Effector memory CD8-positive, alpha-beta T cell (primary cell): Measurements from ENCODE around the gene FXYD4.

ENCODE experiments used
- ATAC-seq: fragments of 150-1000 bp; cut with Tn5 transposase; replicated peaks from 2 replicates; pipeline ENCODE4 v1.10.0; 2021; ENCODE audit warnings: mild to moderate bottlenecking, moderate library complexity
- DNase-seq, 3 experiments: peaks; one replicate each; pipeline ENCODE4 v3.0.0; 2021
- H3K27ac Mint-ChIP-seq, 2 donors: one replicate each; pipeline ENCODE4 v1.8.0; 2022; ENCODE audit warnings: mild to moderate bottlenecking in 2 of 2, mixed read lengths in 2 of 2, moderate library complexity in 2 of 2
- H3K27me3 Mint-ChIP-seq, 2 donors: one replicate each; pipeline ENCODE4 v1.8.0; 2022; ENCODE audit warnings: mixed read lengths in 2 of 2
- H3K36me3 Mint-ChIP-seq: one replicate; pipeline ENCODE4 v1.8.0; 2022; ENCODE audit warnings: mild to moderate bottlenecking, moderate library complexity, mixed read lengths; ENCODE audit not compliant: insufficient read depth
- H3K4me1 Mint-ChIP-seq, 2 donors: one replicate each; pipeline ENCODE4 v1.8.0; 2022; ENCODE audit warnings: low read depth in 2 of 2, mixed read lengths in 2 of 2
- H3K4me3 Mint-ChIP-seq, 2 donors: one replicate each; pipeline ENCODE4 v1.8.0; 2022; ENCODE audit warnings: mild to moderate bottlenecking in 2 of 2, mixed read lengths in 2 of 2, moderate library complexity in 2 of 2
- H3K9me3 Mint-ChIP-seq, 2 donors: one replicate each; pipeline ENCODE4 v1.8.0; 2022; ENCODE audit warnings: mixed read lengths in 2 of 2

FXYD4 gene

GRCh38 chr10:43396928-43397624, 25.6 kb downstream of the FXYD4 start:
- peaks cover 63 to 82% of the 10 kb centered on the region in 2 donors for H3K4me1 Mint-ChIP-seq
- ATAC-seq, result peak; percentile 68

GRCh38 chr10:43398939-43399319, 27.5 kb downstream of the FXYD4 start:
- no peaks in the 10 kb centered on the region for H3K27me3 Mint-ChIP-seq
- no peak for ATAC-seq
- peaks cover 86% of the 10 kb centered on the region for H3K36me3 Mint-ChIP-seq

More at GRCh38 chr10:43396928-43397624, 25.6 kb downstream of the FXYD4 start:
- peak overlapping the region; percentile 87 to 98 for H3K27ac Mint-ChIP-seq
- no peaks in the 10 kb centered on the region for H3K9me3 Mint-ChIP-seq
- no peaks in the 10 kb centered on the region for H3K27me3 Mint-ChIP-seq
- peak overlapping the region; percentile 86 to 97 for H3K4me3 Mint-ChIP-seq
- H3K36me3 Mint-ChIP-seq, result peaks cover 87% of the 10 kb centered on the region
- peak; percentile 58 to 64 (median 61) for DNase-seq

GRCh38 chr10:43399320-43400310, 28.2 kb downstream of the FXYD4 start:
- Mint-ChIP-seq H3K4me3 (peak overlapping the region; percentile 86 to 97), H3K4me1 (peaks cover 69 to 88% of the 10 kb centered on the region in 2 donors), H3K9me3 (no peaks in the 10 kb centered on the region), H3K27me3 (no peaks in the 10 kb centered on the region), H3K36me3 (peaks cover 86% of the 10 kb centered on the region), H3K27ac (peak overlapping the region; percentile 87 to 98)
- ATAC-seq, result peak; percentile 14
- no peak for DNase-seq

More at GRCh38 chr10:43398939-43399319, 27.5 kb downstream of the FXYD4 start:
- H3K4me1 Mint-ChIP-seq, result peaks cover 66 to 85% of the 10 kb centered on the region in 2 donors
- no peaks in the 10 kb centered on the region for H3K9me3 Mint-ChIP-seq
- peak overlapping the region; percentile 86 to 97 for H3K4me3 Mint-ChIP-seq
- peak overlapping the region; percentile 87 to 98 for H3K27ac Mint-ChIP-seq
- DNase-seq, result no peak

GRCh38 chr10:43401627-43402026, 30.2 kb downstream of the FXYD4 start:
- DNase-seq (no peak), ATAC-seq (no peak)
- H3K27me3 Mint-ChIP-seq, result no peaks in the 10 kb centered on the region
- peaks cover 62 to 72% of the 10 kb centered on the region in 2 donors for H3K4me1 Mint-ChIP-seq
- H3K9me3 Mint-ChIP-seq, result no peaks in the 10 kb centered on the region
- peaks cover 88% of the 10 kb centered on the region for H3K36me3 Mint-ChIP-seq
- peak overlapping the region; percentile 87 to 98 for H3K27ac Mint-ChIP-seq
- H3K4me3 Mint-ChIP-seq, result peak overlapping the region; percentile 86 to 97

- Mint-ChIP-seq H3K9me3 (no peaks in the 10 kb centered on the region), H3K36me3 (peaks cover 90% of the 10 kb centered on the region), H3K4me1 (peaks cover 61 to 70% of the 10 kb centered on the region in 2 donors), H3K4me3 (peak overlapping the region; percentile 86 to 97), H3K27ac (peak overlapping the region; percentile 87 to 98), H3K27me3 (no peaks in the 10 kb centered on the region)
- no peak for ATAC-seq
- DNase-seq, result no peak
These were observed 30.7 kb downstream of the FXYD4 start for GRCh38 chr10:43402176-43402575.

GRCh38 chr10:43402880-43403452, 31.5 kb downstream of the FXYD4 start:
- no peaks in the 10 kb centered on the region for H3K27me3 Mint-ChIP-seq
- peak overlapping the region; percentile 87 to 98 for H3K27ac Mint-ChIP-seq
- H3K4me1 Mint-ChIP-seq, result peaks cover 60 to 67% of the 10 kb centered on the region in 2 donors
- ATAC-seq, result no peak
- no peak for DNase-seq
- H3K4me3 Mint-ChIP-seq, result peak overlapping the region; percentile 86 to 97
- H3K36me3 Mint-ChIP-seq, result peaks cover 90% of the 10 kb centered on the region
- no peaks in the 10 kb centered on the region for H3K9me3 Mint-ChIP-seq

GRCh38 chr10:43403911-43404703, 32.7 kb downstream of the FXYD4 start:
- peak overlapping the region; percentile 87 to 98 for H3K27ac Mint-ChIP-seq
- DNase-seq, result no peak
- H3K9me3 Mint-ChIP-seq, result no peaks in the 10 kb centered on the region
- peak overlapping the region; percentile 86 to 97 for H3K4me3 Mint-ChIP-seq
- H3K27me3 Mint-ChIP-seq, result no peaks in the 10 kb centered on the region
- ATAC-seq, result no peak
- peaks cover 95% of the 10 kb centered on the region for H3K36me3 Mint-ChIP-seq
- H3K4me1 Mint-ChIP-seq, result peaks cover 58 to 63% of the 10 kb centered on the region in 2 donors

- Mint-ChIP-seq H3K4me1 (peaks cover 55 to 63% of the 10 kb centered on the region in 2 donors), H3K9me3 (no peaks in the 10 kb centered on the region), H3K27ac (peak overlapping the region; percentile 87 to 98), H3K4me3 (peak overlapping the region; percentile 86 to 97), H3K36me3 (peaks cover 97% of the 10 kb centered on the region), H3K27me3 (no peaks in the 10 kb centered on the region)
- ATAC-seq (no peak), DNase-seq (no peak)
These were observed 33.3 kb downstream of the FXYD4 start for GRCh38 chr10:43404704-43405084.

- no peaks in the 10 kb centered on the region for H3K9me3 Mint-ChIP-seq
- H3K36me3 Mint-ChIP-seq, result peaks cover 82% of the 10 kb centered on the region
- H3K4me1 Mint-ChIP-seq, result peaks cover 46 to 49% of the 10 kb centered on the region in 2 donors
- peak overlapping the region; percentile 86 to 97 for H3K4me3 Mint-ChIP-seq
- DNase-seq (peak; percentile 42 to 50 (median 45)), ATAC-seq (peak; percentile 13)
- no peaks in the 10 kb centered on the region for H3K27me3 Mint-ChIP-seq
- H3K27ac Mint-ChIP-seq, result peak overlapping the region; percentile 99 to 100
These were observed 35.7 kb downstream of the FXYD4 start for GRCh38 chr10:43407148-43407575.

GRCh38 chr10:43407576-43408330, 36.3 kb downstream of the FXYD4 start:
- ATAC-seq (peak; percentile 40), DNase-seq (peak; percentile 72 to 74 (median 73))
- Mint-ChIP-seq H3K27ac (peak overlapping the region; percentile 99 to 100), H3K4me3 (peak overlapping the region; percentile 86 to 97), H3K9me3 (no peaks in the 10 kb centered on the region), H3K27me3 (no peaks in the 10 kb centered on the region), H3K36me3 (peaks cover 77% of the 10 kb centered on the region), H3K4me1 (peaks cover 40 to 43% of the 10 kb centered on the region in 2 donors)

GRCh38 chr10:43408331-43408709, 36.9 kb downstream of the FXYD4 start:
- ATAC-seq, result no peak

More at GRCh38 chr10:43408331-43408709, 36.9 kb downstream of the FXYD4 start:
- Mint-ChIP-seq H3K9me3 (no peaks in the 10 kb centered on the region), H3K27ac (peak overlapping the region; percentile 99 to 100), H3K4me1 (peaks cover 35 to 37% of the 10 kb centered on the region in 2 donors), H3K4me3 (peak overlapping the region; percentile 86 to 97), H3K36me3 (peaks cover 72% of the 10 kb centered on the region), H3K27me3 (no peaks in the 10 kb centered on the region)
- peak in 1 of 3 experiments; percentile 16 for DNase-seq
